Panc1 (cell line): ENCODE data around the gene IVD. TPM values are rescaled to one million over a fixed set of nuclear protein-coding genes. Genes with fewer than 3 reads are reported as not detected.

Source experiments
- ATAC-seq: fragments of 200-7000 bp; cut with Tn5 transposase; 2 replicates; pipeline ENCODE4 v1.9.1; 2020; ENCODE audit warnings: mild to moderate bottlenecking, moderate library complexity
- BruUV-seq: library from RNA; stranded (reverse); fragments of 400-500 nt; replicated peaks from 2 replicates; lab custom pipeline; 2021; lab: Mats Ljungman, UMichigan
- CTCF ChIA-PET: fragments of 300-600 bp; sonication (Branson Sonifier 250); formaldehyde crosslinking; loops from one replicate; lab custom pipeline; 2022; ENCODE audit warnings: antibody characterized with exemption; lab: Charles Lee
- POLR2A ChIA-PET: fragments of 300-600 bp; sonication (Branson Sonifier 250); formaldehyde crosslinking; loops from one replicate; lab custom pipeline; 2022; ENCODE audit warnings: antibody characterized with exemption; lab: Charles Lee
- DNase-seq: peaks from one replicate; pipeline ENCODE4 v3.0.0-alpha.2; 2010; ENCODE audit warnings: low read depth, low spot score
- H3K27ac ChIP-seq: 2 replicates; pipeline ENCODE4 v1.5.1; 2011; ENCODE audit warnings: mild to moderate bottlenecking, low read length, inconsistent platforms
- H3K27me3 ChIP-seq: fragments of 200-500 bp; sonication (Bioruptor generic); 2 replicates; pipeline ENCODE4 v1.6.0; 2014; ENCODE audit warnings: low read length, inconsistent platforms; ENCODE audit not compliant: control insufficient read depth, insufficient read depth
- H3K36me3 ChIP-seq: fragments of 200-500 bp; sonication (Bioruptor generic); 2 replicates; pipeline ENCODE4 v1.5.1; 2014; ENCODE audit warnings: inconsistent platforms, mild to moderate bottlenecking, low read length, moderate library complexity; ENCODE audit not compliant: control insufficient read depth, insufficient read depth
- H3K4me1 ChIP-seq: 2 replicates; pipeline ENCODE4 v1.5.1; 2011; ENCODE audit warnings: inconsistent platforms, mild to moderate bottlenecking, low read length, moderate library complexity; ENCODE audit not compliant: control insufficient read depth, insufficient read depth
- H3K4me3 ChIP-seq, 2 experiments: 2 replicates each; pipeline ENCODE4 v1.5.1; 2011 to 2012; ENCODE audit warnings: low read depth in 2 of 2, low read length in 2 of 2, mild to moderate bottlenecking in 2 of 2, inconsistent platforms in 1 of 2, moderate library complexity in 1 of 2
- H3K9me3 ChIP-seq: fragments of 200-500 bp; sonication (Bioruptor generic); 2 replicates; pipeline ENCODE4 v1.5.1; 2014; ENCODE audit warnings: low read depth, mild to moderate bottlenecking, inconsistent platforms, low read length, moderate library complexity; ENCODE audit not compliant: control insufficient read depth, insufficient read depth
- POLR2AphosphoS5 ChIP-seq: IDR thresholded peaks from 2 replicates; pipeline ENCODE4 v1.6.1; 2012; ENCODE audit warnings: mild to moderate bottlenecking, low read depth, low read length, moderate library complexity
- SIN3A ChIP-seq: IDR thresholded peaks from 2 replicates; pipeline ENCODE4 v1.6.1; 2012; ENCODE audit warnings: low read depth, mild to moderate bottlenecking, low read length, moderate library complexity, borderline replicate concordance; ENCODE audit not compliant: insufficient read depth
- TCF7L2 ChIP-seq: IDR thresholded peaks from 2 replicates; pipeline ENCODE4 v1.6.1; 2011; ENCODE audit warnings: mild to moderate bottlenecking, low read depth, low read length, inconsistent platforms
- in situ Hi-C: cut with HindIII; loops from 2 replicates; pipeline ENCODE4 v1.10.0; 2016; ENCODE audit warnings: low sequenced_read_pairs, low pct_unique_long_range_greater_than_20kb
- intact Hi-C: fragments of 100-400 bp; cut with micrococcal nuclease; formaldehyde crosslinking; loops from one replicate; pipeline ENCODE4 v1.10.0; 2022; ENCODE audit not compliant: unreplicated experiment
- total RNA-seq: library from RNA; stranded (reverse); gene quantifications from one replicate; pipeline ENCODE4 v1.2.1, GENCODE V29; 2021; ENCODE audit not compliant: unreplicated experiment
- TF ChIP-seq, protein P1 (sequence below): fragments of 450-650 bp; IDR thresholded peaks from 2 replicates; pipeline ENCODE4 v1.5.1; 2017; ENCODE audit warnings: mild to moderate bottlenecking
- TF ChIP-seq, protein P2 (sequence below), 2 experiments: IDR thresholded peaks; 2 replicates each; pipeline ENCODE4 v1.6.1; 2011 to 2012; ENCODE audit warnings: low read depth in 2 of 2, control low read depth in 1 of 2, low read length in 1 of 2, mild to moderate bottlenecking in 1 of 2, moderate library complexity in 1 of 2; ENCODE audit not compliant: insufficient read depth in 1 of 2

The IVD gene
- total RNA-seq, 1 experiment from 2014 or later = 74.6 TPM

GRCh38 chr15:40446144-40446543, 40.5 kb downstream of the IVD start:
- TF ChIP-seq, protein P1, sequence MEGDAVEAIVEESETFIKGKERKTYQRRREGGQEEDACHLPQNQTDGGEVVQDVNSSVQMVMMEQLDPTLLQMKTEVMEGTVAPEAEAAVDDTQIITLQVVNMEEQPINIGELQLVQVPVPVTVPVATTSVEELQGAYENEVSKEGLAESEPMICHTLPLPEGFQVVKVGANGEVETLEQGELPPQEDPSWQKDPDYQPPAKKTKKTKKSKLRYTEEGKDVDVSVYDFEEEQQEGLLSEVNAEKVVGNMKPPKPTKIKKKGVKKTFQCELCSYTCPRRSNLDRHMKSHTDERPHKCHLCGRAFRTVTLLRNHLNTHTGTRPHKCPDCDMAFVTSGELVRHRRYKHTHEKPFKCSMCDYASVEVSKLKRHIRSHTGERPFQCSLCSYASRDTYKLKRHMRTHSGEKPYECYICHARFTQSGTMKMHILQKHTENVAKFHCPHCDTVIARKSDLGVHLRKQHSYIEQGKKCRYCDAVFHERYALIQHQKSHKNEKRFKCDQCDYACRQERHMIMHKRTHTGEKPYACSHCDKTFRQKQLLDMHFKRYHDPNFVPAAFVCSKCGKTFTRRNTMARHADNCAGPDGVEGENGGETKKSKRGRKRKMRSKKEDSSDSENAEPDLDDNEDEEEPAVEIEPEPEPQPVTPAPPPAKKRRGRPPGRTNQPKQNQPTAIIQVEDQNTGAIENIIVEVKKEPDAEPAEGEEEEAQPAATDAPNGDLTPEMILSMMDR = no peak
- TF ChIP-seq TCF7L2 (no peak), POLR2AphosphoS5 (no peak)
- Histone ChIP-seq H3K9me3 (no peaks in the 10 kb centered on the region), H3K4me3 (no peak overlapping the region), H3K4me1 (peaks cover 48% of the 10 kb centered on the region), H3K27ac (peak overlapping the region; percentile 49; the same call in 1 of the 2 replicates), H3K27me3 (no peaks in the 10 kb centered on the region), H3K36me3 (no peaks in the 10 kb centered on the region; the same call in 1 of the 2 replicates)
- intact Hi-C loops (no loop called here), in situ Hi-C loops (no loop called here)
- ATAC-seq = no peak
- no TSS peak for BruUV-seq
- ChIA-PET CTCF (no interaction called here), POLR2A (no interaction called here)
- DNase-seq = no peak

- POLR2A ChIA-PET = no interaction called here
- DNase-seq = no peak
- BruUV-seq = no TSS peak
These were observed 42.8 kb downstream of the IVD start for GRCh38 chr15:40448354-40448753.

More at GRCh38 chr15:40448354-40448753, 42.8 kb downstream of the IVD start:
- Histone ChIP-seq H3K4me3 (no peak overlapping the region), H3K27me3 (no peaks in the 10 kb centered on the region), H3K27ac (no peak overlapping the region), H3K4me1 (peaks cover 55% of the 10 kb centered on the region), H3K36me3 (no peaks in the 10 kb centered on the region), H3K9me3 (no peaks in the 10 kb centered on the region)
- TF ChIP-seq SIN3A (no peak), TCF7L2 (no peak), POLR2AphosphoS5 (no peak)
- TF ChIP-seq, protein P2, sequence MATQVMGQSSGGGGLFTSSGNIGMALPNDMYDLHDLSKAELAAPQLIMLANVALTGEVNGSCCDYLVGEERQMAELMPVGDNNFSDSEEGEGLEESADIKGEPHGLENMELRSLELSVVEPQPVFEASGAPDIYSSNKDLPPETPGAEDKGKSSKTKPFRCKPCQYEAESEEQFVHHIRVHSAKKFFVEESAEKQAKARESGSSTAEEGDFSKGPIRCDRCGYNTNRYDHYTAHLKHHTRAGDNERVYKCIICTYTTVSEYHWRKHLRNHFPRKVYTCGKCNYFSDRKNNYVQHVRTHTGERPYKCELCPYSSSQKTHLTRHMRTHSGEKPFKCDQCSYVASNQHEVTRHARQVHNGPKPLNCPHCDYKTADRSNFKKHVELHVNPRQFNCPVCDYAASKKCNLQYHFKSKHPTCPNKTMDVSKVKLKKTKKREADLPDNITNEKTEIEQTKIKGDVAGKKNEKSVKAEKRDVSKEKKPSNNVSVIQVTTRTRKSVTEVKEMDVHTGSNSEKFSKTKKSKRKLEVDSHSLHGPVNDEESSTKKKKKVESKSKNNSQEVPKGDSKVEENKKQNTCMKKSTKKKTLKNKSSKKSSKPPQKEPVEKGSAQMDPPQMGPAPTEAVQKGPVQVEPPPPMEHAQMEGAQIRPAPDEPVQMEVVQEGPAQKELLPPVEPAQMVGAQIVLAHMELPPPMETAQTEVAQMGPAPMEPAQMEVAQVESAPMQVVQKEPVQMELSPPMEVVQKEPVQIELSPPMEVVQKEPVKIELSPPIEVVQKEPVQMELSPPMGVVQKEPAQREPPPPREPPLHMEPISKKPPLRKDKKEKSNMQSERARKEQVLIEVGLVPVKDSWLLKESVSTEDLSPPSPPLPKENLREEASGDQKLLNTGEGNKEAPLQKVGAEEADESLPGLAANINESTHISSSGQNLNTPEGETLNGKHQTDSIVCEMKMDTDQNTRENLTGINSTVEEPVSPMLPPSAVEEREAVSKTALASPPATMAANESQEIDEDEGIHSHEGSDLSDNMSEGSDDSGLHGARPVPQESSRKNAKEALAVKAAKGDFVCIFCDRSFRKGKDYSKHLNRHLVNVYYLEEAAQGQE (IDR thresholded peaks at IDR 0.05; ENCODE audit: insufficient read depth in 1 of 2, low read depth in 2 of 2, low read length in 1 of 2) = no peak
- TF ChIP-seq, protein P1 = no peak
- CTCF ChIA-PET = interaction anchor here (0.5 kb wide), 1 partner anchor 49 kb away, joined by 7 read pairs; no protein-coding TSS in a partner anchor
- ATAC-seq = no peak
- intact Hi-C loops (no loop called here), in situ Hi-C loops (no loop called here)
